ENCODE measurements around the gene CHRM4. TPM values are rescaled to one million over a fixed set of nuclear protein-coding genes. Genes with fewer than 3 reads are reported as not detected.

The CHRM4 gene
- total RNA-seq, 5 donors from 2014 or later (not counting 1 experiment from before 2014, with no cell fraction given), result 0.18 to 3.9 (median 1.5) TPM; not detected in 1

DNA sequence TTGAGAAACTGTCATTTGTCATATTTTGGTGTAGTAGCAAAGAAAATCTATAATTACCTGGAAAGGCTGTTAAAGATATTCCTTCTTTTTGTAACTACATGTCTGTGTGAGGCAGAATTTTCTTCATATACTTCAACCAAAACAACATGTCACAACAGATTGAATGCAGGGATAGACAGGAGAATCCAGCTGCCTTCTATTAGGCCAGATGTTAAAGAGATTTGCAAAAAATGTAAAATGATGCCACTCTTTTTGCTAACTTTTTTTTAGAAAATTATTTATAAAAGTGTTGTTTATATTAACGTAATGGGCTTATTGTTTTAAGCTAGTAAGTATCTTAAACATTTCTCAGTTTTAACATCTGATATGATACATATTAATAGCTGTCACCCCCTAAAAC is 31.6 kb downstream of the CHRM4 start:
- peak overlapping the region; percentile 22 to 91 for H3K27ac Mint-ChIP-seq
- CTCF ChIA-PET, result interaction anchor here (0.6 to 3.6 kb wide), 6 partner anchors 8 to 951 kb away, joined by 3 to 18 read pairs (median 8); partner anchors contain the start of gene DGKZ (in 1 of the 2)

GRCh38 chr11:46357483-46357936 is 34.1 kb downstream of the CHRM4 start:
- no peak overlapping the region for H3K4me3 Mint-ChIP-seq
- 87% methylated on average over 11 of the region's 11 CpGs for WGBS (ENCODE audit: insufficient coverage)
- no peak overlapping the region for H3K27ac ChIP-seq (ENCODE audit: low read length)

More for the DNA sequence above, 31.6 kb downstream of the CHRM4 start:
- no peaks in the 10 kb centered on the region for H3K9me3 Mint-ChIP-seq
- ATAC-seq (replicated peaks in 1 of 4), result no peak
- peaks cover 74 to 82% (median 76%) of the 10 kb centered on the region in 3 donors for H3K4me1 Mint-ChIP-seq
- H3K4me3 Mint-ChIP-seq, result peak overlapping the region in 2 of 3 donors; percentile 43 to 90
- Histone ChIP-seq H3K4me3 (ENCODE audit: control insufficient read depth in 1 of 2, extremely low read depth in 1 of 2, low read length in 1 of 2) (no peak overlapping the region), H3K9me3 (no peaks in the 10 kb centered on the region), H3K27me3 (replicated peaks in 1 of 2; ENCODE audit: control insufficient read depth in 2 of 2, extremely low read depth in 1 of 2, insufficient read depth in 2 of 2, low read length in 1 of 2) (no peaks in the 10 kb centered on the region), H3K27ac (ENCODE audit: low read length) (no peak overlapping the region), H3K4me1 (ENCODE audit: control insufficient read depth in 1 of 2, extremely low read depth in 1 of 2, insufficient read depth in 2 of 2, low read length in 2 of 2) (peaks cover 20 to 82% of the 10 kb centered on the region in 2 experiments), H3K36me3 (ENCODE audit: control insufficient read depth in 2 of 2, extremely low read depth in 1 of 2, insufficient read depth in 1 of 2, low read length in 1 of 2) (peaks cover 3 to 46% of the 10 kb centered on the region in 2 donors)
- no peak for DNase-seq
- H3K36me3 Mint-ChIP-seq, result no peaks in the 10 kb centered on the region
- WGBS (ENCODE audit: insufficient coverage), result no CpG with 5 or more reads among the region's 1 CpG
- no peaks in the 10 kb centered on the region for H3K27me3 Mint-ChIP-seq
- POLR2A ChIA-PET, result interaction anchor here (0.6 to 1.7 kb wide), 3 partner anchors 11 to 302 kb away, joined by 3 to 5 read pairs (median 3); no protein-coding TSS in a partner anchor

GRCh38 chr11:46356924-46357482 is 34.6 kb downstream of the CHRM4 start:
- H3K36me3 ChIP-seq (ENCODE audit: control insufficient read depth in 2 of 2, extremely low read depth in 1 of 2, insufficient read depth in 1 of 2, low read length in 1 of 2), result peaks cover 3 to 29% of the 10 kb centered on the region in 2 donors
- no peaks in the 10 kb centered on the region for H3K9me3 ChIP-seq
- Mint-ChIP-seq H3K9me3 (no peaks in the 10 kb centered on the region), H3K4me3 (peak overlapping the region in 2 of 3 donors; percentile 7 to 85), H3K27me3 (no peaks in the 10 kb centered on the region), H3K36me3 (peaks cover 3% of the 10 kb centered on the region), H3K4me1 (peaks cover 80 to 85% (median 80%) of the 10 kb centered on the region in 3 donors), H3K27ac (peak overlapping the region; percentile 79 to 85)
- peaks cover 33 to 82% of the 10 kb centered on the region in 2 experiments for H3K4me1 ChIP-seq (ENCODE audit: control insufficient read depth in 1 of 2, extremely low read depth in 1 of 2, insufficient read depth in 2 of 2, low read length in 2 of 2)
- POLR2A ChIA-PET, result interaction anchor here (0.6 to 1.0 kb wide), 2 partner anchors 27 to 303 kb away, joined by 3 to 4 read pairs; no protein-coding TSS in a partner anchor
- ATAC-seq (replicated peaks in 1 of 4), result no peak
- no peak overlapping the region for H3K4me3 ChIP-seq (ENCODE audit: control insufficient read depth in 1 of 2, extremely low read depth in 1 of 2, low read length in 1 of 2)
- H3K27me3 ChIP-seq (replicated peaks in 1 of 2; ENCODE audit: control insufficient read depth in 2 of 2, extremely low read depth in 1 of 2, insufficient read depth in 2 of 2, low read length in 1 of 2), result no peaks in the 10 kb centered on the region
- no peak for DNase-seq
- CTCF ChIA-PET, result interaction anchor here (0.5 to 2.6 kb wide), 5 partner anchors 9 to 795 kb away, joined by 3 to 13 read pairs (median 3); partner anchors contain the start of gene DGKZ (in 1 of the 2)
- no peak overlapping the region for H3K27ac ChIP-seq (ENCODE audit: low read length)
- 80% methylated on average over 1 of the region's 7 CpGs for WGBS (ENCODE audit: insufficient coverage)

More at GRCh38 chr11:46357483-46357936, 34.1 kb downstream of the CHRM4 start:
- H3K4me1 Mint-ChIP-seq, result peaks cover 79 to 85% (median 80%) of the 10 kb centered on the region in 3 donors
- ChIA-PET POLR2A (interaction anchor here in 1 of 2 donors (1.0 kb wide), 1 partner anchor 27 kb away, joined by 3 read pairs; no protein-coding TSS in a partner anchor), CTCF (interaction anchor here (1.3 to 2.6 kb wide), 2 partner anchors 9 to 11 kb away, joined by 3 to 13 read pairs; partner anchors contain the start of gene DGKZ (in 1 of the 2))
- H3K27ac Mint-ChIP-seq, result peak overlapping the region; percentile 79 to 85
- H3K4me1 ChIP-seq (ENCODE audit: control insufficient read depth in 1 of 2, extremely low read depth in 1 of 2, insufficient read depth in 2 of 2, low read length in 2 of 2), result peaks cover 33 to 82% of the 10 kb centered on the region in 2 experiments
- no peaks in the 10 kb centered on the region for H3K27me3 ChIP-seq (replicated peaks in 1 of 2; ENCODE audit: control insufficient read depth in 2 of 2, extremely low read depth in 1 of 2, insufficient read depth in 2 of 2, low read length in 1 of 2)
- H3K9me3 Mint-ChIP-seq, result no peaks in the 10 kb centered on the region
- ATAC-seq (replicated peaks in 1 of 4) (no peak), DNase-seq (no peak)
- H3K9me3 ChIP-seq, result no peaks in the 10 kb centered on the region
- peaks cover 3% of the 10 kb centered on the region for H3K36me3 Mint-ChIP-seq
- H3K36me3 ChIP-seq (ENCODE audit: control insufficient read depth in 2 of 2, extremely low read depth in 1 of 2, insufficient read depth in 1 of 2, low read length in 1 of 2), result peaks cover 3 to 34% of the 10 kb centered on the region in 2 donors
- no peak overlapping the region for H3K4me3 ChIP-seq (ENCODE audit: control insufficient read depth in 1 of 2, extremely low read depth in 1 of 2, low read length in 1 of 2)
- no peaks in the 10 kb centered on the region for H3K27me3 Mint-ChIP-seq

- Mint-ChIP-seq H3K36me3 (peaks cover 3% of the 10 kb centered on the region), H3K4me3 (peak overlapping the region in 2 of 3 donors; percentile 51 to 85), H3K27me3 (no peaks in the 10 kb centered on the region), H3K9me3 (no peaks in the 10 kb centered on the region), H3K27ac (peak overlapping the region; percentile 93 to 98), H3K4me1 (peaks cover 87 to 94% (median 90%) of the 10 kb centered on the region in 3 donors)
- ATAC-seq (replicated peaks in 1 of 4) (no peak), DNase-seq (peak in 1 of 35 experiments; percentile 29)
- H3K4me1 ChIP-seq (ENCODE audit: control insufficient read depth in 1 of 2, extremely low read depth in 1 of 2, insufficient read depth in 2 of 2, low read length in 2 of 2), result peaks cover 50 to 93% of the 10 kb centered on the region in 2 experiments
- 20% methylated on average over 1 of the region's 9 CpGs for WGBS (ENCODE audit: insufficient coverage)
- H3K9me3 ChIP-seq, result no peaks in the 10 kb centered on the region
- H3K27me3 ChIP-seq (replicated peaks in 1 of 2; ENCODE audit: control insufficient read depth in 2 of 2, extremely low read depth in 1 of 2, insufficient read depth in 2 of 2, low read length in 1 of 2), result no peaks in the 10 kb centered on the region
- H3K27ac ChIP-seq (ENCODE audit: low read length), result peak overlapping the region; percentile 66
- CTCF ChIA-PET, result interaction anchor here (0.6 to 3.2 kb wide), 8 partner anchors 8 to 1231 kb away, joined by 3 to 15 read pairs (median 6); no protein-coding TSS in a partner anchor
- H3K4me3 ChIP-seq (ENCODE audit: control insufficient read depth in 1 of 2, extremely low read depth in 1 of 2, low read length in 1 of 2), result peak overlapping the region; percentile 6 to 52
- H3K36me3 ChIP-seq (ENCODE audit: control insufficient read depth in 2 of 2, extremely low read depth in 1 of 2, insufficient read depth in 1 of 2, low read length in 1 of 2), result peaks cover 3 to 42% of the 10 kb centered on the region in 2 donors
- POLR2A ChIA-PET, result no interaction called here
Measured at GRCh38 chr11:46353698-46354097, 37.9 kb downstream of the CHRM4 start.

- Mint-ChIP-seq H3K27ac (peak overlapping the region; percentile 93 to 98), H3K4me1 (peaks cover 78 to 85% (median 84%) of the 10 kb centered on the region in 3 donors), H3K27me3 (no peaks in the 10 kb centered on the region), H3K4me3 (peak overlapping the region; percentile 74 to 85 (median 78)), H3K36me3 (peaks cover 3% of the 10 kb centered on the region), H3K9me3 (no peaks in the 10 kb centered on the region)
- WGBS (ENCODE audit: insufficient coverage), result 18% methylated on average over 26 of the region's 33 CpGs
- DNase-seq (peak; percentile 54 to 90 (median 75)), ATAC-seq (replicated peaks in 1 of 4) (peak; percentile 29 to 71 (median 38))
- POLR2A ChIA-PET, result interaction anchor here in 1 of 2 donors (0.5 to 1.5 kb wide), 2 partner anchors 9 to 54 kb away, joined by 3 read pairs; no protein-coding TSS in a partner anchor
- Histone ChIP-seq H3K4me1 (ENCODE audit: control insufficient read depth in 1 of 2, extremely low read depth in 1 of 2, insufficient read depth in 2 of 2, low read length in 2 of 2) (peaks cover 53 to 92% of the 10 kb centered on the region in 2 experiments), H3K27me3 (replicated peaks in 1 of 2; ENCODE audit: control insufficient read depth in 2 of 2, extremely low read depth in 1 of 2, insufficient read depth in 2 of 2, low read length in 1 of 2) (no peaks in the 10 kb centered on the region), H3K9me3 (no peaks in the 10 kb centered on the region), H3K4me3 (ENCODE audit: control insufficient read depth in 1 of 2, extremely low read depth in 1 of 2, low read length in 1 of 2) (peak overlapping the region; percentile 42 to 52), H3K27ac (ENCODE audit: low read length) (peak overlapping the region; percentile 66), H3K36me3 (ENCODE audit: control insufficient read depth in 2 of 2, extremely low read depth in 1 of 2, insufficient read depth in 1 of 2, low read length in 1 of 2) (peaks cover 0 to 42% of the 10 kb centered on the region in 2 donors)
- CTCF ChIA-PET, result interaction anchor here (0.6 to 3.2 kb wide), 15 partner anchors 8 to 265 kb away, joined by 3 to 15 read pairs (median 4); partner anchors contain the start of genes ATG13 (in 1 of the 2) and HARBI1 (in 1 of the 2)
Measured at GRCh38 chr11:46352063-46352841, 39.3 kb downstream of the CHRM4 start.

All from T-cell (primary cell).